OCI-LY7 (cell line): ENCODE data around the gene AEN.
A peak's percentile ranks its signal among the peaks of the same experiment; 100 is the strongest.

ENCODE experiments used
- EZH2phosphoT487 ChIP-seq: fragments of 200-600 bp; sonication (generic); IDR thresholded peaks from 2 replicates; pipeline ENCODE4 v1.6.1; 2018; ENCODE audit warnings: low read depth, borderline replicate concordance, mild to moderate bottlenecking, mixed run types, antibody characterized with exemption, low read length, moderate library complexity, mixed read lengths
- TF ChIP-seq, protein P1 (sequence below): fragments of 200-600 bp; sonication (generic); conservative IDR thresholded peaks from 2 replicates; pipeline ENCODE4 v1.5.1; 2014; ENCODE audit warnings: mild to moderate bottlenecking, antibody characterized with exemption, low read length, moderate library complexity, mixed read lengths

DNA sequence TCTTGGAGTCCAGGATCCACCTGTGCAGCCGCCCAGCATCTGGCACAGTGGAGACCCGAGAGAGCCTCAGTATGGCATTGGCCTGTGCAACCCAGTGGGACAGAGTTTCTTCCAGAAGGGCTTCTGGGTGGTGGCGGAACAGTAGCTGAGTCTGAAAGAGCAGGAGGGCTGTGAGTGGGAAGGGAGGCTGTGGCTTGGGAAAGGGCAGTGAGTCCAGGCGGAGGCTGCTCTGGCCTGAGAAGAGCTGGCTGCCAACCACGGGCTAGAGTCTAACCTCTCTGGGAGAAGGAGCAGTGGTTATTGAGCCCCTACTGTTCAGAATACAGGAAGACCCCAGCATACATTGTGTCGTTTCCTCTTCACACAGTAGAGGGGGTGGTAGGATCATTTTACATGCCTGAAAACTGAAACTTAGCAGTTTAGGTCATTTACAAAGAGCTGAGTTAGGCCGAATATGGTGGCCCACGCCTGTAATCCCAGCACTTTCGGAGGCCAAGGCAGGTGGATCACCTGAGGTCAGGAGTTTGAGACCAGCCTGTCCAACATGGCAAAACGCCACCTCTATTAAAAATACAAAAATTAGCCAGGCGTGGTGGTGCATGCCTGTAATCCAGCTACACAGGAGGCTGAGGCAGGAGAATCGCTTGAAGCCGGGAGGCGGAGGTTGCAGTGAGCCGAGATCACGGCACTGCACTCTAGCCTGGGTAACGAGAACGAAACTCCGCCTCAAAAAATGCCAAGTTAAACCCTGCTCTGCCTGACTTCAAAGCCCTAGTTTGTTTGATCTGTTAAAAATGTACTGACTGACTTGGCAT, 3.2 kb downstream of the AEN start:
- TF ChIP-seq, protein P1, sequence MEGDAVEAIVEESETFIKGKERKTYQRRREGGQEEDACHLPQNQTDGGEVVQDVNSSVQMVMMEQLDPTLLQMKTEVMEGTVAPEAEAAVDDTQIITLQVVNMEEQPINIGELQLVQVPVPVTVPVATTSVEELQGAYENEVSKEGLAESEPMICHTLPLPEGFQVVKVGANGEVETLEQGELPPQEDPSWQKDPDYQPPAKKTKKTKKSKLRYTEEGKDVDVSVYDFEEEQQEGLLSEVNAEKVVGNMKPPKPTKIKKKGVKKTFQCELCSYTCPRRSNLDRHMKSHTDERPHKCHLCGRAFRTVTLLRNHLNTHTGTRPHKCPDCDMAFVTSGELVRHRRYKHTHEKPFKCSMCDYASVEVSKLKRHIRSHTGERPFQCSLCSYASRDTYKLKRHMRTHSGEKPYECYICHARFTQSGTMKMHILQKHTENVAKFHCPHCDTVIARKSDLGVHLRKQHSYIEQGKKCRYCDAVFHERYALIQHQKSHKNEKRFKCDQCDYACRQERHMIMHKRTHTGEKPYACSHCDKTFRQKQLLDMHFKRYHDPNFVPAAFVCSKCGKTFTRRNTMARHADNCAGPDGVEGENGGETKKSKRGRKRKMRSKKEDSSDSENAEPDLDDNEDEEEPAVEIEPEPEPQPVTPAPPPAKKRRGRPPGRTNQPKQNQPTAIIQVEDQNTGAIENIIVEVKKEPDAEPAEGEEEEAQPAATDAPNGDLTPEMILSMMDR: peak; percentile 77
- TF ChIP-seq EZH2phosphoT487: no peak
